ENCODE measurements around the gene USH2A.
A peak's percentile ranks its signal among the peaks of the same experiment; 100 is the strongest.

Gene USH2A

DNA sequence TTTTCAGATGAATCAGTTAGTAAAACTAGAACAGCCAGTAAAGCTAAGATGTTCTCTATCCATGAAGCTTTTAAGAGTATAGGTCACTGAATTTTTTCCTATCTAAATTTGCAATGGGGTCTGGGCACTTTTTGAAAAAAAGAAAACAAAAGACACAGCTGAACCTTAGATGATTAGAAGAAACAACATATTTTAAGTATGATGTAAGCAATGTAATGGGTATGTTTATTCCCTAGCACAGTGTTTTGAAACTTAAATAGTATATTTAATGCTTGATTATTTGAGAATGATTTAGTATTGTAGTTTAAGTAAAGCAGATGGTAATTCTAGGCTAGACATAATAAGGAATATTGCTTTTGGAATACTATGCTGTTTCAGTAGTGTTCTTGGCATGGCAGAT lies 819.9 kb downstream of the USH2A start:
- no peak for TF ChIP-seq FOXK2 (IDR thresholded peaks at IDR 0.05)
- no peak for TF ChIP-seq TARDBP (IDR thresholded peaks at IDR 0.05)
- DNase-seq (ENCODE audit: extremely low spot score): no peak
- ChIA-PET CTCF (no interaction called here), POLR2A (interaction anchor here (0.8 kb wide), 1 partner anchor 35 kb away, joined by 3 read pairs; no protein-coding TSS in a partner anchor)

DNA sequence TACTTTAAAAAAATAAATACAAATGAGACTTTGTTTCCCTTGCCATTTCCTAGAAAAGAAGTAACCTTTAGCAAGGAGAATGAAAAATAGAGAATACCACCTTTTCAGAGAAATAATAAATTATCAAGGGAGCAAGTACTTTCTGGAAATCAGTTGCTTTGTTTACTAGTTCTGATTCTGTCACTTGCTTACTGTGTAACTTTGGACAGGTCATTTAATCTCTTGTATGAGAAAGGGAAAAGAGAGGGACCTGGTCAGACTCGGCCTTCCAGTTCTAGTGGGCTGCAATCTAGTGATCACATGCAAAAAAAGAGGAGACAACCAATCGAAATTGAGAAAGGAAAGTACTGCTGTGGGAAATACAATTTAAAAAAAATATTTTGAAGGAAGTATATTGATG lies 822.0 kb downstream of the USH2A start:
- no peak for DNase-seq (ENCODE audit: extremely low spot score)
- CTCF ChIA-PET: no interaction called here
- TF ChIP-seq SP1 (IDR thresholded peaks at IDR 0.05) (no peak), L3MBTL2 (conservative IDR thresholded peaks at IDR 0.05) (no peak)
- POLR2A ChIA-PET: interaction anchor here (0.7 kb wide), 1 partner anchor 15 kb away, joined by 3 read pairs; no protein-coding TSS in a partner anchor

- CTCF ChIA-PET: interaction anchor here (0.6 kb wide), 1 partner anchor 249 kb away, joined by 3 read pairs; no protein-coding TSS in a partner anchor
- TF ChIP-seq ZNF384 (IDR thresholded peaks at IDR 0.05): no peak
- POLR2A ChIA-PET: interaction anchor here (0.7 kb wide), 1 partner anchor 15 kb away, joined by 3 read pairs; no protein-coding TSS in a partner anchor
- no peak for DNase-seq (ENCODE audit: extremely low spot score)
These were observed 822.4 kb downstream of the USH2A start for GRCh38 chr1:215600867-215601266.

- ChIA-PET POLR2A (interaction anchor here (0.7 kb wide), 1 partner anchor 33 kb away, joined by 4 read pairs; the partner anchor contains the start of gene KCTD3), CTCF (interaction anchor here (0.6 to 0.7 kb wide), 2 partner anchors 248 to 662 kb away, joined by 3 to 5 read pairs; no protein-coding TSS in a partner anchor)
- no peak for DNase-seq (ENCODE audit: extremely low spot score)
- TF ChIP-seq, protein P1, sequence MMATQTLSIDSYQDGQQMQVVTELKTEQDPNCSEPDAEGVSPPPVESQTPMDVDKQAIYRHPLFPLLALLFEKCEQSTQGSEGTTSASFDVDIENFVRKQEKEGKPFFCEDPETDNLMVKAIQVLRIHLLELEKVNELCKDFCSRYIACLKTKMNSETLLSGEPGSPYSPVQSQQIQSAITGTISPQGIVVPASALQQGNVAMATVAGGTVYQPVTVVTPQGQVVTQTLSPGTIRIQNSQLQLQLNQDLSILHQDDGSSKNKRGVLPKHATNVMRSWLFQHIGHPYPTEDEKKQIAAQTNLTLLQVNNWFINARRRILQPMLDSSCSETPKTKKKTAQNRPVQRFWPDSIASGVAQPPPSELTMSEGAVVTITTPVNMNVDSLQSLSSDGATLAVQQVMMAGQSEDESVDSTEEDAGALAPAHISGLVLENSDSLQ (IDR thresholded peaks at IDR 0.05): 0 out of 2 replicates have a peak, but pooled peaks have one; percentile 10
- TF ChIP-seq FOXA1 (IDR thresholded peaks at IDR 0.05): no peak
These were observed 822.9 kb downstream of the USH2A start for GRCh38 chr1:215600258-215600792.

DNA sequence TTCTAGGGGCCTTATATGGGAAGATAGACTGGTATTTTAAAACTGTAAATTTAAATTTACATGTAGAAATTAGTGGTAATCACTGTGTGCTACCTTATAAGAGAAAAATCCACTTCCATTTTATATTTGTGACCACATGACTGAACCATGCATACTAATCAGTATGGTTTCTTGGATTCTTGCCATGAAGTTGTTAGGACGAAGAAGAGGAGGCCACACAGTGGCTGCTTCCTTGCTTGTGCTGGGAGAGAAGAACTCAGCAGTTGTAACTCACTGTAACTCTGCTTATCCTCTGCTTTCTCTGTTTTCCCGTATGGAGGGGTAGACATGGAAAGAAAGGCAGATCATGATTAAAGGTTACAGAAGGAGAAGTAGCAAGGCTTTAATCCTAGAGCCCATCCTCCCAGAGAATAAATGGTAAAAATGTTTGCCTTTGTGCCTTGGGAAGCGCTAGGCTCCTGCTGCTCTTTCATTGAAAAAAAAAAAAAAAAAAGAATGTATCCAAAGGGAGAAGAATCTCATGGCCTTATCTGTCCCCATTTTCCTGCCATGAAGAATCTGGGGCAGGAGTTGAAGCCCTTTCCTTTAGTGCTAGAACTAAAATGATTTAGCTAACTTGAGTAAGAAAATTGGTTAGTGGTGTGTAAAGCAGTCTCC lies 823.7 kb downstream of the USH2A start:
- ChIA-PET POLR2A (interaction anchor here (0.7 kb wide), 1 partner anchor 33 kb away, joined by 4 read pairs; the partner anchor contains the start of gene KCTD3), CTCF (interaction anchor here (0.7 kb wide), 1 partner anchor 663 kb away, joined by 5 read pairs; no protein-coding TSS in a partner anchor)
- TF ChIP-seq SUZ12 (IDR thresholded peaks at IDR 0.05): no peak
- TF ChIP-seq, protein P1 (IDR thresholded peaks at IDR 0.05): no peak
- no peak for TF ChIP-seq SP1 (IDR thresholded peaks at IDR 0.05)
- TF ChIP-seq FOXA1 (IDR thresholded peaks at IDR 0.05): no peak
- no peak for TF ChIP-seq FOXM1 (IDR thresholded peaks at IDR 0.05; ENCODE audit: borderline replicate concordance)
- no peak for TF ChIP-seq ZNF384 (IDR thresholded peaks at IDR 0.05)
- no peak for TF ChIP-seq ARNT (IDR thresholded peaks at IDR 0.05)
- no peak for TF ChIP-seq HDGF (IDR thresholded peaks at IDR 0.05; ENCODE audit: borderline replicate concordance)
- no peak for TF ChIP-seq ELF4 (IDR thresholded peaks at IDR 0.05)
- no peak for TF ChIP-seq BHLHE40 (IDR thresholded peaks at IDR 0.05; ENCODE audit: borderline replicate concordance)
- no peak for TF ChIP-seq L3MBTL2 (conservative IDR thresholded peaks at IDR 0.05)
- TF ChIP-seq TARDBP (IDR thresholded peaks at IDR 0.05): no peak
- TF ChIP-seq CTBP1 (IDR thresholded peaks at IDR 0.05; ENCODE audit: borderline replicate concordance): no peak
- TF ChIP-seq FOXK2 (IDR thresholded peaks at IDR 0.05): no peak
- no peak for TF ChIP-seq LEF1 (IDR thresholded peaks at IDR 0.05; ENCODE audit: borderline replicate concordance)
- TF ChIP-seq NFRKB (IDR thresholded peaks at IDR 0.05): no peak
- peak; percentile 33 for DNase-seq (ENCODE audit: extremely low spot score)

DNA sequence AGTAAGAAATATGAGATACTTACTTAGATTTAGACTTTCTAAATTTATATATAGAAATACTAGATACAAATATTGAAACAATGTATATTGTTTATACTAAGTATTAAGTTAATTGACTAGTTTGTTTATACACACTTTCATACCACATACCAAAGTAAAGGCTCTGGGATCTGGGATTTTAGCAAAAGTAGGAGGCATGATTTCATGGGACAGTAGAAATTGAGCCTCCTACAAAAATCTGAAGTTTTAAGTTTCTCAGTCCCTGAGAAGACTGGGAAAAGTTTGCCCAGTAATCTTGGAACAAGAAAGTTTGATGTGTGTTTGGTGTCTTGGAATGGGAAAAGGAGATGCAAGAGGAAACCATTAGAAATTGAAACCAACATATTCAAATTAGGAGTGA lies 825.3 kb downstream of the USH2A start:
- ChIA-PET CTCF (no interaction called here), POLR2A (no interaction called here)
- DNase-seq (ENCODE audit: extremely low spot score): no peak
- TF ChIP-seq CTBP1 (IDR thresholded peaks at IDR 0.05; ENCODE audit: borderline replicate concordance): no peak
- no peak for TF ChIP-seq ELF4 (IDR thresholded peaks at IDR 0.05)
- TF ChIP-seq FOXM1 (IDR thresholded peaks at IDR 0.05; ENCODE audit: borderline replicate concordance): no peak
- no peak for TF ChIP-seq FOXK2 (IDR thresholded peaks at IDR 0.05)
- TF ChIP-seq TARDBP (IDR thresholded peaks at IDR 0.05): no peak
- TF ChIP-seq BHLHE40 (IDR thresholded peaks at IDR 0.05; ENCODE audit: borderline replicate concordance): no peak
- TF ChIP-seq ARNT (IDR thresholded peaks at IDR 0.05): no peak
- TF ChIP-seq HDGF (IDR thresholded peaks at IDR 0.05; ENCODE audit: borderline replicate concordance): no peak
- no peak for TF ChIP-seq L3MBTL2 (conservative IDR thresholded peaks at IDR 0.05)
- TF ChIP-seq, protein P1 (IDR thresholded peaks at IDR 0.05): no peak
- no peak for TF ChIP-seq ZNF384 (IDR thresholded peaks at IDR 0.05)
- TF ChIP-seq NFRKB (IDR thresholded peaks at IDR 0.05): no peak
- TF ChIP-seq LEF1 (IDR thresholded peaks at IDR 0.05; ENCODE audit: borderline replicate concordance): no peak
- no peak for TF ChIP-seq FOXA1 (IDR thresholded peaks at IDR 0.05)
- TF ChIP-seq SP1 (IDR thresholded peaks at IDR 0.05): no peak

DNA sequence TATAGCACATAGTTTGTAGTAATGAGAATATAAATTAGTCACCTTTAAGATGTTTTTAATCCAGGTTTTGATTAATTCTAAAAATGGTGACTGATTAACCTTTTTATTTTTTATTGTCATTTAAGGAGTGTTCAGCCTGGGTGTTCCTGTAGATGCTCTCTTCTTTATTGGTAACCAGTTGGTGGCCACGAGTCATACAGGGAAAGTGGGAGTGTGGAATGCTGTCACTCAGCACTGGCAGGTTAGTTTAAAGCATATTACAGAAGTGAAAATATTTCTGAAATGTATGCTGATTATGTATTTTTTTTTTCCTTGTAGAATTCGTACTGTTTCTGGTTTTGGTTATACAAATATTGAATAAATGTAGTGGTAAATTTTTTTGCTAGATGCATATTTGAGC lies 828.0 kb downstream of the USH2A start:
- CTCF ChIA-PET: no interaction called here
- DNase-seq (ENCODE audit: extremely low spot score): no peak
- POLR2A ChIA-PET: interaction anchor here (1.2 kb wide), 1 partner anchor 27 kb away, joined by 3 read pairs; no protein-coding TSS in a partner anchor
- no peak for TF ChIP-seq SP1 (IDR thresholded peaks at IDR 0.05)
- TF ChIP-seq, protein P1 (IDR thresholded peaks at IDR 0.05): peak; percentile 43; the same call in 1 of the 2 replicates

Data from HEK293T (cell line).